RPMI8226 (cell line): Measurements from ENCODE around the gene QSOX2.

Experiments
- DNase-seq: peaks from one replicate; pipeline ENCODE4 v3.0.0-alpha.2; 2015

The QSOX2 gene

GRCh38 chr9:136264441-136265405, 19.1 kb upstream of the QSOX2 start:
- DNase-seq, result no peak

GRCh38 chr9:136264031-136264430, 18.4 kb upstream of the QSOX2 start:
- peak; percentile 57 for DNase-seq

- DNase-seq, result no peak
Measured at GRCh38 chr9:136262671-136263178, 17.1 kb upstream of the QSOX2 start.

- no peak for DNase-seq
Measured at GRCh38 chr9:136261686-136262430, 16.2 kb upstream of the QSOX2 start.

- no peak for DNase-seq
Measured at GRCh38 chr9:136260936-136261472, 15.4 kb upstream of the QSOX2 start.

GRCh38 chr9:136260521-136260920, 14.9 kb upstream of the QSOX2 start:
- no peak for DNase-seq

- no peak for DNase-seq
Measured at GRCh38 chr9:136259836-136260235, 14.2 kb upstream of the QSOX2 start.

GRCh38 chr9:136259517-136259813, 13.9 kb upstream of the QSOX2 start:
- DNase-seq, result no peak

- no peak for DNase-seq
Measured at GRCh38 chr9:136258786-136259516, 13.3 kb upstream of the QSOX2 start.

GRCh38 chr9:136258299-136258625, 12.7 kb upstream of the QSOX2 start:
- no peak for DNase-seq

- no peak for DNase-seq
Measured at GRCh38 chr9:136257381-136258298, 12.0 kb upstream of the QSOX2 start.

GRCh38 chr9:136255896-136256890, 10.6 kb upstream of the QSOX2 start:
- DNase-seq, result peak; percentile 70

- no peak for DNase-seq
Measured at GRCh38 chr9:136255166-136255538, 9.5 kb upstream of the QSOX2 start.

- DNase-seq, result peak; percentile 55
Measured at GRCh38 chr9:136254381-136255165, 9.0 kb upstream of the QSOX2 start.

- no peak for DNase-seq
Measured at GRCh38 chr9:136253246-136254130, 7.9 kb upstream of the QSOX2 start.

GRCh38 chr9:136252846-136253245, 7.2 kb upstream of the QSOX2 start:
- no peak for DNase-seq

- DNase-seq, result no peak
Measured at GRCh38 chr9:136252281-136252680, 6.7 kb upstream of the QSOX2 start.

GRCh38 chr9:136251264-136252115, 5.9 kb upstream of the QSOX2 start:
- peak; percentile 80 for DNase-seq
